Medulla oblongata (tissue), 1 donor: Measurements from ENCODE around the gene PIGX.
A peak's percentile ranks its signal among the peaks of the same experiment; 100 is the strongest.

Experiments used
- DNase-seq: peaks from one replicate; pipeline ENCODE4 v3.0.0-alpha.2; 2015; ENCODE audit errors: extremely low spot score

Gene PIGX

GRCh38 chr3:196711838-196712513 lies at the start of gene PIGX, which contains the start of gene CEP19:
TSS of gene PIGX (plus strand) at chr3:196712377.
TSS of gene CEP19 (minus strand) at chr3:196712250. CDS start at chr3:196708657, 3,593 bp downstream.
- DNase-seq, result peak; percentile 94

- DNase-seq, result no peak
These were observed 49.2 kb upstream of the PIGX start for GRCh38 chr3:196662711-196663571.

GRCh38 chr3:196666001-196666867 lies 45.9 kb upstream of the PIGX start:
- peak; percentile 40 for DNase-seq

- no peak for DNase-seq
These were observed 44.9 kb upstream of the PIGX start for GRCh38 chr3:196667056-196667825.

GRCh38 chr3:196670339-196670738 lies 41.8 kb upstream of the PIGX start:
- no peak for DNase-seq

- no peak for DNase-seq
These were observed 38.5 kb upstream of the PIGX start for GRCh38 chr3:196673632-196674031.

GRCh38 chr3:196677353-196677752 lies 34.8 kb upstream of the PIGX start:
- no peak for DNase-seq

GRCh38 chr3:196677931-196678330 lies 34.2 kb upstream of the PIGX start:
- DNase-seq, result no peak

- peak; percentile 84 for DNase-seq
These were observed 27.4 kb upstream of the PIGX start for GRCh38 chr3:196684548-196685407.

GRCh38 chr3:196686436-196686835 lies 25.7 kb upstream of the PIGX start:
- DNase-seq, result no peak

- DNase-seq, result peak; percentile 71
These were observed 23.8 kb upstream of the PIGX start for GRCh38 chr3:196688349-196688748.

GRCh38 chr3:196689941-196690660 lies 22.1 kb upstream of the PIGX start:
- DNase-seq, result no peak

GRCh38 chr3:196691386-196691785 lies 20.8 kb upstream of the PIGX start:
- DNase-seq, result no peak

GRCh38 chr3:196694202-196694638 lies 18.0 kb upstream of the PIGX start:
- DNase-seq, result no peak

GRCh38 chr3:196694941-196695848 lies 17.0 kb upstream of the PIGX start:
- no peak for DNase-seq

GRCh38 chr3:196695849-196696226 lies 16.3 kb upstream of the PIGX start:
- no peak for DNase-seq

GRCh38 chr3:196697270-196697669 lies 14.9 kb upstream of the PIGX start:
- DNase-seq, result no peak

- DNase-seq, result no peak
These were observed 12.4 kb upstream of the PIGX start for GRCh38 chr3:196699749-196700148.
